Measurements from ENCODE around the gene MAD2L1BP. TPM values are rescaled to one million over a fixed set of nuclear protein-coding genes. Genes with fewer than 3 reads are reported as not detected.
A peak's percentile ranks its signal among the peaks of the same experiment; 100 is the strongest.
"Not testable (repeated sequence)": the region's sequence is repeated elsewhere in the genome, so short reads cannot be mapped to it uniquely, and the experiment has no call there.

Gene MAD2L1BP
- total RNA-seq, 1 donor from 2014 or later = 27.9 TPM

DNA sequence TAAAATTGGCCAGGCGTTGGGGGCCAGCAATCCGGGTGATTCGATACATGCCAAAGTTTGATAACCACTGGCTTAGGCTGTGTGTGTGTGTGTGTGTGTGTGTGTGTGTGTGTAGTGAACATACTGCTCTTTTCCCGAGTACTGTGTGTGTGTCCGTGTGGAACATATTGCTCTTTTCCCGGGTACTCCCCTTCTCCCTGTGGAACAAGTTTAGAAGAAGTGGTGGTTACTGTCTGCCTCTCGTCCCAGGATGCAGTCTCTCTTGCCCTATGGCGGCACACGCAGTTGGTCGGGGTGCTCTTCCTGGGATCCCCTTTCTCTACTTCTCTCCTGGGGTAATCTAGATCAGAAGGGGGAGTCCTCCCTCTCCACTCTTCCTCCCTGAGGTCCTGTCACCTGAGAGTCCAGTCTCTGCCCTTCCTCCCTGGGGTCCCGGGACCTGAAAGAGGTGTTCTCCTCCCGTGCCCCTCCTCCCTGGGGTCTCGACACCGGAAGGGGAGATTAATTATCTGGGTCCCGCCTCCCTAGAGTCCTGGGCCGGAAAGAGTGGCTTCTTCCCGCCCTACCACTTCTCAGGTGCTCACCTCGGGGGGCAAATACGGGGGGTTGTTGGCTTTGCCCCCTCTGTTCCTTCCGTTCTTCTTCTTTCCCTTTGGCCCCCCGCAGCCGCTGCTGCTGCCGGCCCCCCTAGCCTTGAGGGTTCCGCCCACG lies 7.1 kb upstream of the MAD2L1BP start:
- Histone ChIP-seq H3K27me3 (ENCODE audit: control insufficient read depth, insufficient read depth, low read length) (no peaks in the 10 kb centered on the region), H3K36me3 (ENCODE audit: control insufficient read depth, insufficient read depth, low read length) (peaks cover 26% of the 10 kb centered on the region), H3K4me3 (ENCODE audit: low read depth, low read length) (peak overlapping the region; percentile 91)
- FAIRE-seq = no peak
- DNase-seq (ENCODE audit: low read depth) = peak; percentile 18
- TF ChIP-seq, protein P1, sequence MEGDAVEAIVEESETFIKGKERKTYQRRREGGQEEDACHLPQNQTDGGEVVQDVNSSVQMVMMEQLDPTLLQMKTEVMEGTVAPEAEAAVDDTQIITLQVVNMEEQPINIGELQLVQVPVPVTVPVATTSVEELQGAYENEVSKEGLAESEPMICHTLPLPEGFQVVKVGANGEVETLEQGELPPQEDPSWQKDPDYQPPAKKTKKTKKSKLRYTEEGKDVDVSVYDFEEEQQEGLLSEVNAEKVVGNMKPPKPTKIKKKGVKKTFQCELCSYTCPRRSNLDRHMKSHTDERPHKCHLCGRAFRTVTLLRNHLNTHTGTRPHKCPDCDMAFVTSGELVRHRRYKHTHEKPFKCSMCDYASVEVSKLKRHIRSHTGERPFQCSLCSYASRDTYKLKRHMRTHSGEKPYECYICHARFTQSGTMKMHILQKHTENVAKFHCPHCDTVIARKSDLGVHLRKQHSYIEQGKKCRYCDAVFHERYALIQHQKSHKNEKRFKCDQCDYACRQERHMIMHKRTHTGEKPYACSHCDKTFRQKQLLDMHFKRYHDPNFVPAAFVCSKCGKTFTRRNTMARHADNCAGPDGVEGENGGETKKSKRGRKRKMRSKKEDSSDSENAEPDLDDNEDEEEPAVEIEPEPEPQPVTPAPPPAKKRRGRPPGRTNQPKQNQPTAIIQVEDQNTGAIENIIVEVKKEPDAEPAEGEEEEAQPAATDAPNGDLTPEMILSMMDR (IDR thresholded peaks at IDR 0.05; ENCODE audit: insufficient read depth, low read length, severe bottlenecking) = no peak

DNA sequence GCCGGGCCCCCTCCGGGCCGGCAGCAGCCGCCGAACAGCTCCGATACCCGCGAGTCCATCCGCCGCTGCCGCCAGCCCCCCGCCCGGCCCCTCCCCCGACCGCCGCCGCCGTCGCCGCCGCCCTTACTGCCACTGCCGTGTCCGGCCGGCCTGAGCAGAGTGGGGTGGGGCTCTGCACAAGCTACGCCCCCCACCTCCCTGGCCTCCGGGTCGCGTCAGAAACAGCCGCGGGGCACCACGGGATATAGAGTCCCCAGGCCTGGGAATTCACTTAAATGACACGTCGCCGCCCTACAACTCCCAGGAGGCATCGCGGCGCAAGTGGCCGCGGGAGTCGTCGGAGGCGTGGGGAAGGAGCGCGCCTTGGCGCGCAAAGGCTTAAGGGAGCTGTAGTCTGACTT lies 6.5 kb upstream of the MAD2L1BP start, which contains the start of gene GTPBP2:
TSS of gene GTPBP2 (minus strand) at position 161 of the 401 bp plus-strand sequence. CDS start at position 59, 102 bp downstream.
- TF ChIP-seq, protein P1 (IDR thresholded peaks at IDR 0.05; ENCODE audit: insufficient read depth, low read length, severe bottlenecking) = no peak
- FAIRE-seq (no peak), DNase-seq (ENCODE audit: low read depth) (peak; percentile 96)
- Histone ChIP-seq H3K36me3 (ENCODE audit: control insufficient read depth, insufficient read depth, low read length) (peaks cover 21% of the 10 kb centered on the region), H3K4me3 (ENCODE audit: low read depth, low read length) (peak within 1 kb of the TSS; percentile 91), H3K27me3 (ENCODE audit: control insufficient read depth, insufficient read depth, low read length) (no peaks in the 10 kb centered on the region)

DNA sequence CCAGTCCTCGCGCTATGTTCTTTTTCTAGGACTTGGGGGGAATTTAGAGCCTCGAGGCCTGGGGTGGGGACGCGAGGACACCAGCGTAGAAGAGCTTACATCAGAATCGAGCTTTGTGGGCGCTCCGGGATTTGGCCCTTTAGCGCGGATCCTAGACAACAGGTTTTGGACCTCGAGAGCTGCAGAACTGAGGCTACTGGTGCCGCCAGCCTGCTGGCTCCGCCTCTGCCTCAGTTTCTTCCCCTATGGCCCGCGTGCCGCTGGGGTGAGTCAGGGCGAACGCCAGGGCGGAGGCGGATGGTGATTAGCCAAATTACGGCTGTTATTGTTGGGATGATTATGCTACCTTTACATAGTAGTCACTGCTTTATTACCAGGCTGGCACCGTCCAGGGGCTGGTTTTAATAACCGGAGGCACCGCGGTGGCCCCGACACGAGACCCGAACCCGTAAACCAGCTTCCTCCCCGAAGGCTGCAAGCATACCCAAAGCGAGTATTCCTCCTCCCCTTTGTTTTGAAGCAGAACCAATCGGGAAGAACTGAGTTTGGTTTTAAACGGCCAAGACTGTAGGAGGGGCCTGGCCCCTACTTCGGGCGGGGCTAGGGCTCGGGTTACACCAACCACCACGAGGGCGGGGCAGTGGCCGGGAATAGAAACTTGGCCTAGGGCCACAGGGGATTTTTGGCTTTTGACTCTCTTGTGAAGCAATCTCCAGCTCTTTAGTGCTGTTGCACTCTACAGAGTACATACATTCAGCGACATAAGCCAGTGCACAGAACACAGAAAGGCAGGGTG lies 5.9 kb upstream of the MAD2L1BP start:
- Histone ChIP-seq H3K4me3 (ENCODE audit: low read depth, low read length) (peak overlapping the region; percentile 91), H3K27me3 (ENCODE audit: control insufficient read depth, insufficient read depth, low read length) (no peaks in the 10 kb centered on the region), H3K36me3 (ENCODE audit: control insufficient read depth, insufficient read depth, low read length) (peaks cover 15% of the 10 kb centered on the region)
- TF ChIP-seq, protein P1 (IDR thresholded peaks at IDR 0.05; ENCODE audit: insufficient read depth, low read length, severe bottlenecking) = no peak
- FAIRE-seq (peak; percentile 89), DNase-seq (ENCODE audit: low read depth) (peak; percentile 97)

DNA sequence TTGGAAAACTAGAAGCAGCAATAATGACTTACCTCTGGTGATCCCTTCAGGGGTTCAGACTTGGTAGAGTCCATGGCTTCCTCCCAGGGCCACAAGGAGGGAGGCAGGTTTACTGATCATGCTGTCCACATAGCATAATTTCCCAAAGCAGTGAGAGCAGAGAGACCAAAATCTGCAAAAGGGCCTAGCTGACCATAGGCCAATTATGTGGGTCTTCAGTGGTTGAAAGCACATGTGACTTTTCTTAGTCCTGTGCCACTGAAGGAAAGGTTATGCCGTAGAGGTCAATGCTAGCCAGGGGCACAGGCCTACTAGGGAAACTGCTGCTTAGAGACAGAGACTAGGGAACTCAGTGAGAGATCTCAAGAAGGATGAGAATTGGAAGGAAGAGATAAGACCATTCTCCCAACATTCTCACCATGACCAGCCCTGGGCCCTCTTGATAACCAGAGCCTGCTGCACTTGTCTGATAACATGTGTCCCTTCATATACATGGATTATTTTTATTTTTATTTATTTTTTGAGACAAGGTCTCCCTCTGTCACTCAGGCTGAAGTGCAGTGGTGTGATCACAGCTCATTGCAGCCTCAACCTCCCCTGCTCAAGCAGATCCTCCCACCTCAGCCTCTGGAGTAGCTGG lies 4.5 kb upstream of the MAD2L1BP start:
- TF ChIP-seq, protein P1 (IDR thresholded peaks at IDR 0.05; ENCODE audit: insufficient read depth, low read length, severe bottlenecking) = no peak
- Histone ChIP-seq H3K36me3 (ENCODE audit: control insufficient read depth, insufficient read depth, low read length) (peaks cover 3% of the 10 kb centered on the region), H3K4me3 (ENCODE audit: low read depth, low read length) (no peak overlapping the region), H3K27me3 (ENCODE audit: control insufficient read depth, insufficient read depth, low read length) (no peaks in the 10 kb centered on the region)
- FAIRE-seq (no peak), DNase-seq (ENCODE audit: low read depth) (no peak)

DNA sequence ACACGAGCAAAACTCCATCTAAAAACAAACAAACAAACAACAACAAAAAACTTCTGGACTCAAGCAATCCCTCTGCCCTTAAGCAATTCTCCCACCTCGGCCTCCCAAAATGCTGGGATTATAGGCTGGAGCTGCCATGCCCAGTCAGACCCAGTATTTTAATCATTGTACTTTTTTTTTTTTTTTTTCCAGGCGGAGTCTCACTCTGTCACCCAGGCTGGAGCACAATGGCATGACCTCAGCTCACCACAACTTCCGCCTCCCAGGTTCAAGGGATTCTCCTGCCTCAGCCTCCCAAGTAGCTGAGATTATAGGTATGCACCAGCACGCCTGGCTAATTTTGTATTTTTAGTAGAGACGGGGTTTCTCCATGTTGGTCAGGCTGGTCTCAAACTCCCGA lies 2.6 kb upstream of the MAD2L1BP start:
- not testable (repeated sequence) for H3K4me3 ChIP-seq (ENCODE audit: low read depth, low read length); DNase-seq (ENCODE audit: low read depth); H3K27me3 ChIP-seq (ENCODE audit: control insufficient read depth, insufficient read depth, low read length); H3K36me3 ChIP-seq (ENCODE audit: control insufficient read depth, insufficient read depth, low read length); FAIRE-seq

Measured in bronchial epithelial cell (primary cell).